AG09309 (cell line): ENCODE measurements around the gene CPVL.

Experiments used
- DNase-seq: peaks from one replicate; pipeline ENCODE4 v3.0.0-alpha.2; 2010; ENCODE audit warnings: low read depth
- H3K4me3 ChIP-seq: 2 replicates; pipeline ENCODE4 v1.5.1; 2011; ENCODE audit warnings: mild to moderate bottlenecking, low read depth, low read length, moderate library complexity; ENCODE audit not compliant: control insufficient read depth
- CTCF ChIP-seq: IDR thresholded peaks from 2 replicates; pipeline ENCODE4 v1.5.1; 2011; ENCODE audit warnings: mild to moderate bottlenecking, low read depth, low read length, inconsistent platforms; ENCODE audit not compliant: insufficient read depth, control insufficient read depth; ENCODE audit errors: missing control alignments

Gene CPVL

GRCh38 chr7:28955356-28955717, 191.0 kb downstream of the CPVL start:
- no peak for TF ChIP-seq CTCF
- DNase-seq = no peak
- no peak overlapping the region for H3K4me3 ChIP-seq

- H3K4me3 ChIP-seq = no peak overlapping the region
- TF ChIP-seq CTCF = no peak
- no peak for DNase-seq
These were observed 191.4 kb downstream of the CPVL start for GRCh38 chr7:28954946-28955345.

GRCh38 chr7:28954471-28954870, 191.9 kb downstream of the CPVL start:
- TF ChIP-seq CTCF = no peak
- no peak overlapping the region for H3K4me3 ChIP-seq
- no peak for DNase-seq

- no peak for TF ChIP-seq CTCF
- H3K4me3 ChIP-seq = no peak overlapping the region
- DNase-seq = no peak
These were observed 192.7 kb downstream of the CPVL start for GRCh38 chr7:28953633-28954032.
